NCI-H446 (cell line): ENCODE results near the gene LEFTY1.
"Not testable (repeated sequence)": the region's sequence is repeated elsewhere in the genome, so short reads cannot be mapped to it uniquely, and the experiment has no call there.

Experiments
- DNase-seq, 2 experiments: peaks; one replicate each; lab custom pipeline; 2025; lab: John Stamatoyannopoulos, UW

LEFTY1 gene

DNA sequence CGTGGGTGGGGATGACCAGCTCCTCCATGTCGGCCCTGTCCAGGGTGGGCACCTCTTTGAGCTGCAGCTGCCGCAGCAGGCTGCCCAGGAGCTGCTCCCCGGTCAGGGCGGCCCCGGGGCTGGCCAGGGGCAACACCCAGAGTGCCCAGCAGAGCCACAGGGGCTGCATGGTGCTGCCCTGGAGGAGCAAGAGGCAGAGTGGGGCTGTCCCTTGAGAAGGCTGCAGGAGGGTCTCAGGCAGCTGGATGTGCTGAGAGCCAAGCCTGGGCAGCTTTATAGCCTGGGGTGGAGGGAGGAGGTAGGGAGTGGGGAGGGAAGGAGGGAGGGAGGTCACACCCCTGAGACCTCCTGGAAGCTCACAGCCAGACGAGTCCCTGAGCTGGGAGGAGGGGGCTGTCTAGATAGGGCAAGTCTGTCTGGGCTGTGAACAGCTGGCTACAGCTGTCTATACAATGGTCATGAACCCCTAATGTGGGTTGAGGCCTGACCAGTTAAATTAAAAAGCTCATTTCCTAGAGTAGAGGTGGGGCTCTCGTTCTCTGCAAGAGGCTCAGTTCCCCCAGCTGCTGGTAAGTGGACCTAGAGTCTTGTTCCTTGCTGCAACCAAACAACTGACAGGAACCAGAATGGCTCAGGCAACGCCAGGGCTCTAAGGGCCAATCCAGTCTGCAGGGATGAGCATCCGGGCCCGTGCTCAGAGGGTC, at the start of gene LEFTY1:
TSS of gene LEFTY1 (minus strand) at position 249 of the 704 bp plus-strand sequence. CDS start at position 169, 80 bp downstream.
- no peak for DNase-seq

GRCh38 chr1:225937048-225937968, 48.4 kb upstream of the LEFTY1 start:
- no peak for DNase-seq

DNA sequence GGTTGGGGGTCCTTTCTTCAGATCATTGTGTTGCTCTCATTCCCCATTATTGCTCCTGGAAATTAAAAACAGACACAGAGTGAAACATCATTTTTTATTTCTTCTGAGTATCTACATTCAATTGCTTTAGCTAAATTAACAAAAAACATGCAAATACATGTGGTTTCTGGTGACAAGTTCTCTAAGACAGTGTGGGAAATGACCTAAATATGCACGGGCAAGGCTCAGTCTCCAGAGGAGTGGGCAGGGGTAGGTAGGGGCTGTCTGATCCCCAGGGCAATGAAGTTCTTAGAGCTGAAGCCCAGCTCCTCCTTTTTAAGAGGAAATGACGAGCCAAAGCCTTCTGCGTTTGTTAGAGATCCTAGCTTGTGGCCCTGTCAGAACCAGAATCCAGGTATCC, 47.6 kb upstream of the LEFTY1 start:
- no peak for DNase-seq

GRCh38 chr1:225936086-225936485, 47.1 kb upstream of the LEFTY1 start:
- not testable (repeated sequence) for DNase-seq

- no peak for DNase-seq
Observed at GRCh38 chr1:225934711-225935110, 45.8 kb upstream of the LEFTY1 start.

- no peak for DNase-seq
Observed at GRCh38 chr1:225933072-225933471, 44.1 kb upstream of the LEFTY1 start.

GRCh38 chr1:225931270-225932136, 42.6 kb upstream of the LEFTY1 start:
- DNase-seq: no peak

DNA sequence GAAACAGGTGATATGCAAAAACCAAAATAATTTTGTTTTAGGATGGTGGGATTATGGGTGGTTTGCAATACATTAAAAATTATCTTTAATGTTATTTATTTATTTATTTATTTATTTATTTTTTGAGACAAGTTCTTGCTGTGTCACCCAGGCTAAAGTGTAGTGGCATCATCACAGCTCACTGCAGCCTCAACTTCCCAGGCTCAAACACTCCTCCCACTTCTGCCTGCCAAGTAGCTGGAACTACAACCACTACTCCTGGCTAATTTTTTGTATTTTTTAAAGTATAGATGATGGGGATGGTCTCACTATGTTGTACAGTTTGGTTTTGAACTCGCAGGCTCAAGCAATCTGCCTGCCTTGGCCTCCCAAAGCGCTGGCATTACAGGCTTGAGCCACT, 41.6 kb upstream of the LEFTY1 start:
- no peak for DNase-seq

GRCh38 chr1:225929462-225929861, 40.5 kb upstream of the LEFTY1 start:
- not testable (repeated sequence) for DNase-seq

DNA sequence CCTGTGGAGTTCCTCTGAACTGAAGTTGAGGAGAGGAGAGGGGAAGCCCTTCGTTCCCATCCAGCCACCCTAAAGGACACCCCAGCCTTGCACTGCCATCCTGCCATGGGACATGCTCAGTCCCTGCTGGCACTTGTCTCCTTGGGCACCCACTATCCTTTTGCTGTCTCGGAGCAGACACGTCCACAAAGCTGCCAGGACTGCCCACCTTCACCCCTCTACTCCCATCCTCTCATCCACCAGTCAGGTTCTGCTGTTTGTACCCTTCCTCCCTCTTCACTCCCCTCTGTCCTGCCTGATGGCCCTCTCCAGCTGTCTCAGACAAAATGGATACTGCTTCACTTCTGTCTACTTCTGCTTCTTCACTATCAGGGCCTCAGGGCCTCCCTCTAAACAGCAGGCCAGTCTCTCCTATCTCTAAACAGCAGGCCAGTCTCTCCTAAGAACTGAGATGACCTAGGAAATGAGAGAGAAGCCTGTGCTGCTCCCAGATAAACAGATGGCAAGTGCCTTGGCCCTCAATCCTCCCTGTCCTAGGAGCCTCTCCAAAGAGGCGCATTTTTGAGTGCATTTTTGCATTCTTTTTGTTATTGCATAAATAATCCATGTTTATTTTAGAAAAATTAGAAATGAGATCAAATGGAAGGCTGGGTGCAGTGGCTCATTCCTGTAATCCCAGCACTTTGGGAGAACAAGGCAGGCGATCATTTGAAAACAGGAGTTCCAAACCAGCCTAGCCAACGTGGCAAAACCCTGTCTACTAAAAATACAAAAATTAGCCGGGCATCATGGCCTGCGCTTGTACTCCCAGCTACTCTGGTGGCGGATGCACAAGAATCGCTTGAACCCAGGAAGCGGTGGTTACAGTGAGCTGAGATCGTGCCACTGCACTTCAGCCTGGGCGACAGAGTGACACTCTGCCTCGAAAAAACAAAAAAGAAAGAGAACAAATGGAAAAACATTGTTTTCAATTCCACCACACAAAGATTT, 39.5 kb upstream of the LEFTY1 start:
- no peak for DNase-seq

DNA sequence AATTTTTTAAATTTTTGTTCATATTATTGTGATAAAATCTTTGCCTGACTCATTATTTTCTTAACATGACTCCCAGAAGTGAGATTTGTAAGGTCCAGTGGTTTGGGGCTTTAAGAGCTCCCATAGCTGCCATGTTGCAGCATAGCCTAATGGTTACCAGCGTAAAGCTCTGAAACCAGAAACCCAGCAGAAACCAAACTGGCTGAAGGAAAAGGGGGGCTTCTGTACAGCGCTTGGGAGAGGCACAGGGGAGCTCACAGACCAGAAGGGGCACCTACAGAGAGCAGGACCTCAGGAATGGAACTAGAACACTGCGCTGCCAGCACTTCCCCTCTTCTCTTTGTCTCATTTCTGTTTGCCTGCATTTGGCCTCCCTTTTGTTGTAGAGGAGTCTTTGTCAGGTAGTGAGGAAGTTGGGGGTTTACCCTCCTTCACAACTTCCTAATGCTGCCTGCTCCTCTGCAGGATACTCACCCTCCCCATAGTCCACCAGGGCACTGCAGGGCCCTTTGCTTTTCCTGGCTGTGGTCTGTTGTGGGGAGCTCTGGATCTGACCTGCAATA, 37.7 kb upstream of the LEFTY1 start:
- no peak for DNase-seq

DNA sequence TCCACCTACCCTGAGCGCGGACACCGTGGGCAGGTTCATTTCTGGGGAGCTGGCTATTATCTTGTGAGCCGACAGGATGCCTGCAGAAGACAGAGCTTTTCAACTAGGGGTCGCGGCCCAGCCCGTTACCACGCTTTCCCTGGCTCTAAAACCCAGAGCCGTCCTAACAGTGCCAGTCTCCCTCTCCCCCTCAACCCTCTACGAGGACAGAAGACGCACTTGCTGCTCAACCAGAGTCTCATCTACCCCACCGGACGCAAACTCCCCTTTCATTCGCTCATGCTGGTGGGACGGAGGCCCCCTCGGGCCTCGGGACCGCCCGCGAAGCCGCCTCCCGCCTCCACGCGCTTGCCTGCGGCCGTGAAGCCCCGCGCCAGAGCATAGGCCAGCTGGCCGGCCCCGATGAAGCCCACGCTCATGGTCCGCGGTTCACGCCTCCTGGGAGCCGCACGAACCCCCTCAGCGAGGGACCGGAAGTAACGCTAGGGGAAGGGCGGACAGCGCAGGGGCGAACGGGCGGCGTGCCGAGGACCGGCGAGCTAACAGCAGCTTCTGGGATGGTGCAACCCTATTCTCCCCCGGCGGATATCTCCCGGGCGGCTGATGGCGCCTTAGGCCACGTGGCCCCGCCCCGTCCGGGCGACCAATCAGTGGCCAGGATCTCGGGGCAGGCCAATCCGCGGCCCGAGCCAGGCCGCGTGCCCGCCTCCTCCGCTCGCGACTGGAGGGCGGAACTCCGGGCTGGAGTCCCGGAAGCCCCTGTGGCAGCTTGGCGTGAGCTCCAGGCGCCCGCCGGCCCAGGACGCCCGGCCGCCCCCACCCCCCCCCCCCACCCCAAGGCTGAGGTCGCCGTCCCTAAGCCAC, 35.0 kb upstream of the LEFTY1 start, which contains the start of gene PYCR2:
TSS of gene PYCR2 (minus strand) at position 559 of the 864 bp plus-strand sequence. CDS start at position 419, 140 bp downstream.
- peak; percentile 87 to 98 for DNase-seq

DNA sequence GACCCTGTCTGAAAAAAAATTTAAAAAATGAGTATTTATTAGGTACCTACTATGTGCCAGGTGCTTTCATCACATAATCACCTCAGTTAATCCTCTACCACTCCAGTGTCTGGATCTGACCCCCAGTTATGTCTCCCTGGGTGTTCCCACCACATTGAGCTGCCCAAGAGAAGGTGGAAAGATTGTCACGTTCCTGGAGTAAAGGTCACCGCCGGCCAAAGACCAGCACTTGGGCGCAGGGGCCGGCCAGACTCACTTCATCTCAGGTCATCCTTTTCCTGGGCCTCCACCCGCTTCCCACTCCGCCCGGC, 34.4 kb upstream of the LEFTY1 start:
- DNase-seq: no peak

DNA sequence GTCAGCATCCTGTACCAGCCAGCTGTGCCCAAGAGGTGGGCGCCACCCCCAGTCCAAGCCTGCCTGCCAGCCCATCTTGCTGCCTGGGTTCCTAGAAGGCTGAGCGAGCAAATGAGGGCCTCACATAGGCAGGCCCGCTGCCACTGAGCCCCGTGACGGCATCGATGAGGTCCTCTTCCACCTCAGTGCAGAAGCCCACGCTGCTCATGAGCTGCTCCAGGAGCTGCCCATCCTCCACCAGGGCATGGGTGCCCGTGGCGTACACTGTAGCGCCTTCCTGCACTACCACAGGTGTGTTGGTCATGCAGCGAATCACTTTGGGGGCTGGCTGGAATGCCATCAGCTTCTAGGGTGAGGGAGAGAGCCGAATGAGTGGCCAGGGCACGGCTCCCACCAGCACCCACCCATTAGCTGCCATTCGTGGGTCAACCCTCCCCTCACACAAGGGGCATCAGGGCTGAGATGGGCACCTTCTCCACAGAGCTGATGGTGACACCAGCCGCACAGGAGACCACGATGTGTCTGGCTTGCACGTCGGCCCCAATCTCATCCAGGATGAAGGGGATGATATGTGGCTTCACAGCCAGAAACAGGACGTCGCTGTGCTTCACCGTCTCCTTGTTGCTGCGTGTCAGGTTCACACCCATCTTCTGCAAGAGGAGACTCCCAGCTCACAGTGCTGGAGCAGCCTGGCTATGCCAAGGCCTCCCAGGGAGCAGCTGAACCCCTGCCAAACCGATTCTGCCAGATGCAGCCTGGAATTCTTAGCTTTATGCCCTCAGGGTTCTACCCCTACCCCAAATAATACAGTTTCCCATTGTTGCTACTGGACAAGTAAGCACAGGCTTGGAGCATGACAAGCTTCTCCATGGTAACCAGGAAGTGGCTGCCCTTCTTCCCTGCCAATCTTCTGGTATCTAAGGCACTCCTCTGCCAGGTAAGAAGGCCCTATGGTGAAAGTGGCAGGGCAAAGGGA, 33.1 kb upstream of the LEFTY1 start:
- DNase-seq: peak; percentile 13 to 57

GRCh38 chr1:225919906-225920305, 31.0 kb upstream of the LEFTY1 start:
- peak; percentile 12 to 73 for DNase-seq

DNA sequence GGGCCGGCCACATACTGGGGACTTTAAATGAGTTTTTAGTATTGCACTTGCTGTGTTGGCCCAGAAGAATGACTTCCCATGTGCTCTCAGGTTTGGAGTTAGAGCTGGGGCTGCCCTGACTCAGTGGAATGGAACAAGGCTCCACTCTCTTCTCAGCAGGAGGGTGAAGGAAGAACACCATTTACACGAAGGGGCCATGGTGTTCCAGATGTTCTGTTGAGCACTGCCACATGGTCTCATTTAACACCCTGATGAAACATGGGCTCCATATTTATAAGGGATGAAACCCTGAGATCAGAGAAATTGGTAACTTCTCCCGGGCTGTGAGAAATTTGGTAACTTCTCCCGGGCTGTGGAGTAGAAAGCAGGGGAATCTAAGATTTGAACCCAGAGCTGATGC, 29.3 kb upstream of the LEFTY1 start:
- no peak for DNase-seq

GRCh38 chr1:225917536-225917935, 28.6 kb upstream of the LEFTY1 start:
- no peak for DNase-seq

- no peak for DNase-seq
Observed at GRCh38 chr1:225917101-225917500, 28.2 kb upstream of the LEFTY1 start.
